CD14-positive monocyte (primary cell): ENCODE measurements around the gene GPR21. TPM values are rescaled to one million over a fixed set of nuclear protein-coding genes. Genes with fewer than 3 reads are reported as not detected.

ENCODE experiments used
- DNase-seq, 3 donors: peaks; one replicate each; pipeline ENCODE4 v3.0.0-alpha.2; 2011 to 2022
- H2AFZ ChIP-seq: 2 replicates; pipeline ENCODE4 v1.6.0; 2012; ENCODE audit warnings: mild to moderate bottlenecking, low read depth, low read length, inconsistent platforms; ENCODE audit not compliant: insufficient read depth, poor library complexity, severe bottlenecking
- H3K27ac ChIP-seq, 2 donors: 1 replicate in 1 of 2; 2 replicates in 1 of 2; pipeline ENCODE4 v1.5.1; 2012 to 2013; ENCODE audit warnings: low read length in 2 of 2, control low read depth in 1 of 2, inconsistent platforms in 1 of 2, low read depth in 1 of 2, mild to moderate bottlenecking in 1 of 2
- H3K27me3 ChIP-seq, 2 donors: one replicate each; pipeline versions ENCODE4 v1.6.0 to v1.6.1; 2011 to 2013; ENCODE audit warnings: low read length in 2 of 2; ENCODE audit not compliant: control insufficient read depth in 2 of 2, insufficient read depth in 2 of 2
- H3K36me3 ChIP-seq, 2 donors: replicated peaks in 1 of 2; 1 replicate in 1 of 2; 2 replicates in 1 of 2; pipeline versions ENCODE4 v1.5.1 to v1.6.1; 2012 to 2013; ENCODE audit warnings: low read length in 2 of 2, control low read depth in 1 of 2, inconsistent platforms in 1 of 2, mild to moderate bottlenecking in 1 of 2; ENCODE audit not compliant: insufficient read depth in 2 of 2, control insufficient read depth in 1 of 2
- H3K4me1 ChIP-seq, 2 donors: 1 replicate in 1 of 2; 2 replicates in 1 of 2; pipeline versions ENCODE4 v1.5.1 to v1.6.1; 2012 to 2013; ENCODE audit warnings: low read length in 2 of 2, control low read depth in 1 of 2, inconsistent platforms in 1 of 2, mild to moderate bottlenecking in 1 of 2, moderate library complexity in 1 of 2; ENCODE audit not compliant: insufficient read depth in 2 of 2, control insufficient read depth in 1 of 2
- H3K4me2 ChIP-seq: replicated peaks from 2 replicates; pipeline ENCODE3; 2012; ENCODE audit warnings: low read length, moderate library complexity, mild to moderate bottlenecking; ENCODE audit not compliant: poor library complexity, severe bottlenecking; ENCODE audit errors: extremely low read depth
- H3K4me3 ChIP-seq, 3 experiments: fragments of 200-600 bp in 1 of 3; sonication (generic) in 1 of 3; replicated peaks in 1 of 3; 1 replicate in 2 of 3; 2 replicates in 1 of 3; pipeline ENCODE4 v1.5.1; 2011 to 2013; ENCODE audit warnings: low read length in 3 of 3, mild to moderate bottlenecking in 3 of 3, control low read depth in 2 of 3, low read depth in 2 of 3, inconsistent platforms in 1 of 3, moderate library complexity in 1 of 3
- H3K79me2 ChIP-seq: 2 replicates; pipeline ENCODE4 v1.6.0; 2012; ENCODE audit warnings: mild to moderate bottlenecking, control low read depth, inconsistent platforms, low read length, moderate library complexity; ENCODE audit not compliant: insufficient read depth
- H3K9ac ChIP-seq: 2 replicates; pipeline ENCODE4 v1.6.0; 2017; ENCODE audit warnings: low read length, mild to moderate bottlenecking; ENCODE audit not compliant: insufficient read depth, poor library complexity, severe bottlenecking
- H3K9me3 ChIP-seq, 2 donors: replicated peaks in 1 of 2; 1 replicate in 1 of 2; 2 replicates in 1 of 2; pipeline versions ENCODE4 v1.5.1 to v1.6.1; 2012 to 2013; ENCODE audit warnings: low read length in 2 of 2, control low read depth in 1 of 2; ENCODE audit not compliant: control insufficient read depth in 1 of 2, insufficient read depth in 1 of 2
- H4K20me1 ChIP-seq: 2 replicates; pipeline ENCODE4 v1.6.0; 2012; ENCODE audit warnings: mild to moderate bottlenecking, low read length, control low read depth, moderate library complexity; ENCODE audit not compliant: insufficient read depth
- H3K27ac Mint-ChIP-seq, 7 donors: one replicate each; pipeline ENCODE4 v1.8.0; 2020; ENCODE audit warnings: mild to moderate bottlenecking in 7 of 7, mixed read lengths in 7 of 7, moderate library complexity in 6 of 7, inconsistent platforms in 2 of 7
- H3K27me3 Mint-ChIP-seq, 3 donors: one replicate each; pipeline ENCODE4 v1.8.0; 2021 to 2022; ENCODE audit warnings: low read depth in 3 of 3, mild to moderate bottlenecking in 3 of 3, mixed read lengths in 3 of 3, moderate library complexity in 3 of 3, inconsistent platforms in 1 of 3
- H3K36me3 Mint-ChIP-seq, 2 donors: one replicate each; pipeline ENCODE4 v1.8.0; 2020; ENCODE audit warnings: mixed read lengths in 2 of 2, inconsistent platforms in 1 of 2, mild to moderate bottlenecking in 1 of 2
- H3K4me1 Mint-ChIP-seq: one replicate; pipeline ENCODE4 v1.8.0; 2020; ENCODE audit warnings: mild to moderate bottlenecking, mixed read lengths
- H3K4me3 Mint-ChIP-seq, 2 donors: one replicate each; pipeline ENCODE4 v1.8.0; 2020; ENCODE audit warnings: mild to moderate bottlenecking in 2 of 2, mixed read lengths in 2 of 2, moderate library complexity in 1 of 2
- H3K9me3 Mint-ChIP-seq, 7 donors: one replicate each; pipeline ENCODE4 v1.8.0; 2020 to 2022; ENCODE audit warnings: mixed read lengths in 7 of 7, mild to moderate bottlenecking in 6 of 7, moderate library complexity in 6 of 7, inconsistent platforms in 2 of 7
- WGBS: methylation state at CpG from one replicate; pipeline ENCODE4 v1.1.5; 2013; ENCODE audit warnings: missing lambda C conversion rate; ENCODE audit not compliant: insufficient coverage; 5-methylcytosine and 5-hydroxymethylcytosine counted together
- intact Hi-C, 2 donors: fragments of 100-400 bp; cut with micrococcal nuclease; formaldehyde crosslinking; loops; one replicate each; pipeline versions ENCODE4 v1.15.0 to v1.15.1; 2023
- polyA plus RNA-seq, 3 donors: library from polyadenylated mRNA; depleted of rRNA in 1 of 3; unstranded in 2 of 3; stranded (reverse) in 1 of 3; fragments of 300-500 nt in 2 of 3; fragments of >200 nt in 1 of 3; fragmentation: Illumina TruSeq in 2 of 3; gene quantifications; 1 replicate in 2 of 3; 2 replicates in 1 of 3; pipeline ENCODE4 v1.2.3, GENCODE V29; 2012 to 2021
- TF ChIP-seq, protein P1 (sequence below): fragments of 200-600 bp; IDR thresholded peaks from one replicate; pipeline ENCODE4 v1.8.0; 2022; ENCODE audit warnings: antibody characterized with exemption, mild to moderate bottlenecking

Gene GPR21
- polyA plus RNA-seq, 3 donors = 0.39 TPM; not detected in 2

DNA sequence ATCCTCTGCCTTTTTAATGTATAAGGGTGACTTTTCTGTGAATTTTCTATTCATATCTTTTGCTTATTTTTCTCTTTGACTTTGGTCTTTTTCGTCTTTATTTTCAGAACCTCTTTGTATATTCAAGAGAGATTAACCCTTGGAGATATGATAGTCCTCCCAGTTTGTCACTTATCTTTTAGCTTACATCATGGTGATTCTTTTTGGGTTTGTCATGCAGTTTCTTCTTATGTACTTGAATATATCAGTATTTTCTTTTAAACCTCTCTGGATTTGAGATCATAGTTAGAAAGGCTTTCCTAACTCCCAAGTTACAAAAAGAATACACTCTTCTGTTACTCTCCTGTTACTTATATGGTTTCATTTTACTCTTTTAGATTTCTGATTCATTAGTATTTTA lies 27.5 kb upstream of the GPR21 start:
- Histone ChIP-seq H3K79me2 (no peaks in the 10 kb centered on the region), H3K4me1 (no peaks in the 10 kb centered on the region), H3K27me3 (no peaks in the 10 kb centered on the region), H3K4me3 (no peak overlapping the region), H3K4me2 (no peak overlapping the region), H3K9ac (no peak overlapping the region), H3K9me3 (no peaks in the 10 kb centered on the region), H3K27ac (no peak overlapping the region), H4K20me1 (no peaks in the 10 kb centered on the region), H2AFZ (no peak overlapping the region), H3K36me3 (peaks cover 41 to 75% of the 10 kb centered on the region in 2 donors)
- DNase-seq = no peak
- Mint-ChIP-seq H3K27ac (no peak overlapping the region), H3K27me3 (no peaks in the 10 kb centered on the region), H3K4me1 (peaks cover 3% of the 10 kb centered on the region), H3K9me3 (no peaks in the 10 kb centered on the region), H3K4me3 (no peak overlapping the region), H3K36me3 (peaks cover 43 to 56% of the 10 kb centered on the region in 2 donors)
- TF ChIP-seq, protein P1, sequence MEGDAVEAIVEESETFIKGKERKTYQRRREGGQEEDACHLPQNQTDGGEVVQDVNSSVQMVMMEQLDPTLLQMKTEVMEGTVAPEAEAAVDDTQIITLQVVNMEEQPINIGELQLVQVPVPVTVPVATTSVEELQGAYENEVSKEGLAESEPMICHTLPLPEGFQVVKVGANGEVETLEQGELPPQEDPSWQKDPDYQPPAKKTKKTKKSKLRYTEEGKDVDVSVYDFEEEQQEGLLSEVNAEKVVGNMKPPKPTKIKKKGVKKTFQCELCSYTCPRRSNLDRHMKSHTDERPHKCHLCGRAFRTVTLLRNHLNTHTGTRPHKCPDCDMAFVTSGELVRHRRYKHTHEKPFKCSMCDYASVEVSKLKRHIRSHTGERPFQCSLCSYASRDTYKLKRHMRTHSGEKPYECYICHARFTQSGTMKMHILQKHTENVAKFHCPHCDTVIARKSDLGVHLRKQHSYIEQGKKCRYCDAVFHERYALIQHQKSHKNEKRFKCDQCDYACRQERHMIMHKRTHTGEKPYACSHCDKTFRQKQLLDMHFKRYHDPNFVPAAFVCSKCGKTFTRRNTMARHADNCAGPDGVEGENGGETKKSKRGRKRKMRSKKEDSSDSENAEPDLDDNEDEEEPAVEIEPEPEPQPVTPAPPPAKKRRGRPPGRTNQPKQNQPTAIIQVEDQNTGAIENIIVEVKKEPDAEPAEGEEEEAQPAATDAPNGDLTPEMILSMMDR = no peak
- intact Hi-C loops = no loop called here
- no CpG with 5 or more reads among the region's 1 CpG for WGBS

DNA sequence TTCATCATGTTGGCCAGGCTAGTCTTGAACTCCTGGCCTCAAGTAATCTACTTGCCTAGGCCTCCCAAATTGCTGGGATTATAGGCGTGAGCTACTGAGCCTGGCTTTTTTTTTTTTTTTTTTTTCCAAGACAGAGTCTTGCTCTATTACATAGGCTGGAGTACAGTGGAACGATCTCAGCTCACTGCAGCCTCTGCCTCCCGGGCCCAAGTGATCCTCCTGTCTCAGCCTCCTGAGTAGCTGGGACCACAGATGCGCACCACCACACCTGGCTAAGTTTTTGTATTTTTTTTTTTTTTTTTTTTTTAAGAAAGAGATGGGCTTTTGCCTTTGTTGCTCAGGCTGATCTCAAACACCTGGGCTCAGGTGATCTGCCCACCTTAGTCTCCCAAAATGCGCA lies 26.2 kb upstream of the GPR21 start:
- no peaks in the 10 kb centered on the region for H3K27me3 Mint-ChIP-seq
- H3K27ac Mint-ChIP-seq = no peak overlapping the region
- Histone ChIP-seq H3K27ac (no peak overlapping the region), H3K4me3 (no peak overlapping the region), H3K36me3 (peaks cover 45 to 78% of the 10 kb centered on the region in 2 donors), H4K20me1 (no peaks in the 10 kb centered on the region), H3K27me3 (no peaks in the 10 kb centered on the region), H3K4me1 (no peaks in the 10 kb centered on the region), H3K9ac (no peak overlapping the region), H2AFZ (no peak overlapping the region), H3K4me2 (no peak overlapping the region), H3K9me3 (no peaks in the 10 kb centered on the region), H3K79me2 (no peaks in the 10 kb centered on the region)
- H3K4me3 Mint-ChIP-seq = peak overlapping the region in 1 of 2 donors; percentile 16
- peaks cover 10% of the 10 kb centered on the region for H3K4me1 Mint-ChIP-seq
- DNase-seq = no peak
- H3K9me3 Mint-ChIP-seq = no peaks in the 10 kb centered on the region
- H3K36me3 Mint-ChIP-seq = peaks cover 50 to 62% of the 10 kb centered on the region in 2 donors
- 100% methylated on average over 1 of the region's 5 CpGs for WGBS
- intact Hi-C loops = no loop called here
- TF ChIP-seq, protein P1 = no peak
